ENCODE measurements around the gene NLE1. TPM values are rescaled to one million over a fixed set of nuclear protein-coding genes. Genes with fewer than 3 reads are reported as not detected.

NLE1 gene
- total and polyA plus RNA-seq, 2 of the 8 experiments (the other 6 are each of a cell fraction or from before 2014, with no cell fraction given), result 50.4 to 51.5 TPM

DNA sequence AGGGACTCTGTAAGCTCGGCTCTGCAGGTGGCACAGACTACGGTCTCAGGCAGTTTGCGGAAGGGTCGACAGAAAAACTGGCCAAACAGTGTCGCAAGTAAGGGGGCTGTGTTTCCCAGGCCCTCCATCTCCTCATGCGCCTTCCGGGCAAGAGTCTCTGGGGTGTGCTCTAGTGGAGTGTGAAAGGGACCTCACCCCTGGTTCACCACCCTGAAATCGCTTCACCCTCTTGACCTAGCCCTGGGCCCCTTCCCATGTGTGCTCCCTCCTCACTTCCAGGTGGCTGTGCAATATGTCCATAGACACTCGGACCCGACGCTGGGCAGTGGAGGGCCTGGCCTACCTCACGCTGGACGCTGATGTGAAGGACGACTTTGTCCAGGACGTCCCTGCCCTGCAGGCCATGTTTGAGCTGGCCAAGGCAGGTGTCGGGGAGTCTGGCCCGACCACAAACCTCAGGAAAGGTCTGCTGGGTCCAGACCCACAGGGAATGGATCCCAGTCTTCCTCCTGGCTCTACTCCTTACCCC is 27.8 kb upstream of the NLE1 start (continued):
- TF ChIP-seq ZNF274 (IDR thresholded peaks at IDR 0.05; ENCODE audit: borderline replicate concordance, extremely low read depth, low read length) (no peak), GABPA (IDR thresholded peaks at IDR 0.05; ENCODE audit: borderline replicate concordance, insufficient read depth, low read length) (no peak), TCF12 (IDR thresholded peaks at IDR 0.05; ENCODE audit: low read depth, low read length) (no peak), POU5F1 (IDR thresholded peaks at IDR 0.05; ENCODE audit: low read depth, low read length) (no peak), EZH2 (IDR thresholded peaks at IDR 0.05; ENCODE audit: low read depth, low read length, severe bottlenecking) (no peak)
- TF ChIP-seq, protein P1, sequence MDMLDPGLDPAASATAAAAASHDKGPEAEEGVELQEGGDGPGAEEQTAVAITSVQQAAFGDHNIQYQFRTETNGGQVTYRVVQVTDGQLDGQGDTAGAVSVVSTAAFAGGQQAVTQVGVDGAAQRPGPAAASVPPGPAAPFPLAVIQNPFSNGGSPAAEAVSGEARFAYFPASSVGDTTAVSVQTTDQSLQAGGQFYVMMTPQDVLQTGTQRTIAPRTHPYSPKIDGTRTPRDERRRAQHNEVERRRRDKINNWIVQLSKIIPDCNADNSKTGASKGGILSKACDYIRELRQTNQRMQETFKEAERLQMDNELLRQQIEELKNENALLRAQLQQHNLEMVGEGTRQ (IDR thresholded peaks at IDR 0.05; ENCODE audit: low read length), result no peak
